ENCODE measurements around the gene UBB. TPM values are rescaled to one million over a fixed set of nuclear protein-coding genes. Genes with fewer than 3 reads are reported as not detected.

The UBB gene
- total RNA-seq, 3 donors from 2014 or later: 1,560 to 1,757 (median 1,606) TPM

- H3K4me3 ChIP-seq: no peak overlapping the region
- peak; percentile 65 to 77 (median 67) for DNase-seq
- H3K4me1 ChIP-seq (ENCODE audit: low read depth): no peaks in the 10 kb centered on the region
- peak; percentile 71 for TF ChIP-seq CTCF (IDR thresholded peaks at IDR 0.05)
- intact Hi-C loops (cut with DNase I, micrococcal nuclease): no loop called here
- peak; percentile 87 for ATAC-seq
- no peaks in the 10 kb centered on the region for H3K36me3 ChIP-seq (ENCODE audit: low read depth)
- H3K9me3 ChIP-seq: no peaks in the 10 kb centered on the region
These were observed 47.4 kb downstream of the UBB start for GRCh38 chr17:16428098-16428882.

DNA sequence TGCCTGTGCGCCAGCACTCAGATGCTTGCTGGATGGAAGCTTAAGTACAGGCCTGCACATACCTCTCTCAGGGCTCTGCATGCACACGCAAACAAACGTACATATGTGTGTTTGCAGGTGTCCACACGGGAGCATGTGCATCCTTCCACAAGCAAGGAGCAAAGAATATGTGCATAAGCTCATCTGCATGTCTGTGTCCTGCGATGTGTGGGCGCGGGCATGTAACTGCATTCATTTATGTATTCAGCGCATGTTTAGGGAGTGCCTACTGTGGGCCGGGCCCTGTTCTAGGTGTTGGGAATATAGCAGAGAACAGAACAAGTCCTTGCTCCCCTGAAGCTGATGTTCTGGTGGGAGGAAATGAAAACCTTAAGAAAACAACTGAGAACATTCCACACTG lies 48.2 kb downstream of the UBB start:
- Histone ChIP-seq H3K4me1 (ENCODE audit: low read depth) (no peaks in the 10 kb centered on the region), H3K4me3 (no peak overlapping the region), H3K9me3 (no peaks in the 10 kb centered on the region), H3K36me3 (ENCODE audit: low read depth) (no peaks in the 10 kb centered on the region)
- no peak for ATAC-seq
- TF ChIP-seq CTCF (IDR thresholded peaks at IDR 0.05): no peak
- intact Hi-C loops (cut with DNase I, micrococcal nuclease): no loop called here
- DNase-seq: no peak

DNA sequence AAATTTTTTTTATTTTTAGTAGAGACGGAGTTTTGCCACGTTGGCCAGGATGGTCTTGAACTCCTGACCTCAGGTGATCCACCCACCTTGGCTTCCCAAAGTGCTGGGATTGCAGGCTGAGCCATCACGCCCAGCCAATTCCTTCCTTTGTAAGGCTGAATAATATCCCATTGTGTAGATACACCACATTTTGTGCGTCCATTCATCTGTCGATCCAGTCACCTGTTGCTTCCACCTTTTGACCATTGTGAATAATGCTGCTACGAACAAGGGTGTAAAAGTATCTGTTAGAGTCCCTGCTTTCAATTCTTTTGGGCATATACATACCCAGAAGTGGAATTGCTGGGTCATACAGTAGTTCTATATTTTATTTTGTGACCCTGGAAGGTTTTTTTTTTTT lies 49.8 kb downstream of the UBB start:
- Histone ChIP-seq H3K4me3 (no peak overlapping the region), H3K4me1 (ENCODE audit: low read depth) (no peaks in the 10 kb centered on the region), H3K9me3 (no peaks in the 10 kb centered on the region), H3K36me3 (ENCODE audit: low read depth) (no peaks in the 10 kb centered on the region)
- no peak for TF ChIP-seq CTCF (IDR thresholded peaks at IDR 0.05)
- no peak for DNase-seq
- no peak for ATAC-seq
- intact Hi-C loops (cut with DNase I, micrococcal nuclease): no loop called here

DNA sequence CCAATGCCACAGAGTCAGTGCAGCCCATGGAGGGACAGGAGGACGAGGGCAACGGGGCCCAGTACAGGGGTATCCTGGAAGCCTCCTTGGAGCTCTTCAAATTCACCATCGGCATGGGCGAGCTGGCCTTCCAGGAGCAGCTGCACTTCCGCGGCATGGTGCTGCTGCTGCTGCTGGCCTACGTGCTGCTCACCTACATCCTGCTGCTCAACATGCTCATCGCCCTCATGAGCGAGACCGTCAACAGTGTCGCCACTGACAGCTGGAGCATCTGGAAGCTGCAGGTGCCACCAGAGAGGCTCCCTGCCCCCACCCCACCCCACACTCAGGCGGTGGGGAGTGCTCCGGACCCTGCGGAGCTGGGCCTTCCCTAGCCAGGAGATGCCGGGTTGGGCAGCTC lies 51.1 kb downstream of the UBB start:
- Histone ChIP-seq H3K9me3 (no peaks in the 10 kb centered on the region), H3K36me3 (ENCODE audit: low read depth) (no peaks in the 10 kb centered on the region), H3K4me1 (ENCODE audit: low read depth) (no peaks in the 10 kb centered on the region), H3K4me3 (no peak overlapping the region)
- ATAC-seq (no peak), DNase-seq (no peak)
- intact Hi-C loops (cut with DNase I, micrococcal nuclease): no loop called here
- no peak for TF ChIP-seq CTCF (IDR thresholded peaks at IDR 0.05)

Other genes starting within 250 kb of the UBB start
- 100 to 1,000 TPM; 196 to 238 (median 227) TPM for gene NCOR1, start 165.6 kb upstream of the UBB start, total RNA-seq
- 10 to 100 TPM; 28.2 to 51.8 (median 49.8) TPM for gene PIGL, start 163.9 kb upstream of the UBB start, total RNA-seq
- 10 to 100 TPM; 26.9 to 91.5 (median 50.1) TPM for gene CENPV, start 27.6 kb upstream of the UBB start, total RNA-seq
- 10 to 100 TPM in 2 of 3 donors, 1 to 10 TPM in 1; 4.8 to 15.2 (median 13.3) TPM for gene TRPV2, start 34.5 kb downstream of the UBB start, total RNA-seq
- 10 to 100 TPM; 37.1 to 85.7 (median 52.6) TPM for gene LRRC75A, start 111.1 kb downstream of the UBB start, total RNA-seq
- 1 to 10 TPM in 2 of 3 donors, under 1 TPM in 1; 0.96 to 8.0 (median 4.8) TPM for gene ZNF287, start 188.1 kb downstream of the UBB start, total RNA-seq

Data from mucosa of descending colon (tissue), 3 donors.